OCI-LY3 (cell line): ENCODE results near the gene EHMT1.
A peak's percentile ranks its signal among the peaks of the same experiment; 100 is the strongest.

ENCODE experiments used
- H2AFZ ChIP-seq: fragments of 200-600, 300-600 bp; shearing (Covaris generic); 2 replicates; pipeline ENCODE4 v1.6.0; 2014; ENCODE audit warnings: antibody characterized with exemption, low read depth, low read length
- H3K27ac ChIP-seq: fragments of 200-600, 300-600 bp; sonication (generic); 2 replicates; pipeline ENCODE4 v1.5.1; 2014; ENCODE audit warnings: mild to moderate bottlenecking, low read length, moderate library complexity, mixed read lengths
- H3K27me3 ChIP-seq: fragments of 200-600, 300-600 bp; sonication (generic); 2 replicates; pipeline ENCODE4 v1.6.1; 2014; ENCODE audit warnings: low read depth, low read length, mixed read lengths
- H3K36me3 ChIP-seq: fragments of 200-600, 300-600 bp; sonication (generic); replicated peaks from 2 replicates; pipeline ENCODE3; 2014; ENCODE audit warnings: low read depth, low read length, mixed read lengths
- H3K4me1 ChIP-seq: fragments of 300-600, 200-600 bp; sonication (generic); 2 replicates; pipeline ENCODE4 v1.6.1; 2014; ENCODE audit warnings: low read length, mixed read lengths
- H3K4me2 ChIP-seq: fragments of 200-600, 300-600 bp; sonication (generic); 2 replicates; pipeline ENCODE4 v1.6.1; 2014; ENCODE audit warnings: low read length, mixed read lengths
- H3K4me3 ChIP-seq: fragments of 300-600, 200-600 bp; sonication (generic); 2 replicates; pipeline ENCODE4 v1.5.1; 2014; ENCODE audit warnings: antibody characterized with exemption, mild to moderate bottlenecking, low read length, moderate library complexity
- H3K79me2 ChIP-seq: fragments of 300-600, 200-600 bp; shearing (Covaris generic); 2 replicates; pipeline ENCODE4 v1.6.1; 2014; ENCODE audit warnings: mild to moderate bottlenecking, low read length, mixed read lengths
- H3K9ac ChIP-seq: fragments of 300-600, 200-600 bp; shearing (Covaris generic); 2 replicates; pipeline ENCODE4 v1.6.0; 2014; ENCODE audit warnings: mild to moderate bottlenecking, low read length, moderate library complexity
- H3K9me3 ChIP-seq: fragments of 200-600, 300-600 bp; shearing (Covaris generic); 2 replicates; pipeline ENCODE4 v1.6.1; 2014; ENCODE audit warnings: low read length, mixed read lengths; ENCODE audit not compliant: insufficient read depth
- H4K20me1 ChIP-seq: fragments of 200-600, 300-600 bp; sonication (generic); 2 replicates; pipeline ENCODE4 v1.6.1; 2016; ENCODE audit warnings: low read length, mixed read lengths; ENCODE audit not compliant: insufficient read depth
- CTCF ChIP-seq: fragments of 200-600, 300-600 bp; sonication (generic); IDR thresholded peaks from 2 replicates; pipeline ENCODE4 v1.5.1; 2014; ENCODE audit warnings: antibody characterized with exemption, low read length, low read depth
- EZH2phosphoT487 ChIP-seq: fragments of 200-600 bp; shearing (Covaris generic); IDR thresholded peaks from 2 replicates; pipeline ENCODE4 v1.6.1; 2018; ENCODE audit warnings: antibody characterized with exemption, mixed run types, low read depth

Gene EHMT1

GRCh38 chr9:137860361-137860760 lies 241.6 kb downstream of the EHMT1 start:
- Histone ChIP-seq H2AFZ (no peak overlapping the region), H3K4me1 (peaks cover 22% of the 10 kb centered on the region), H4K20me1 (no peaks in the 10 kb centered on the region), H3K4me2 (no peak overlapping the region), H3K79me2 (0 out of 2 replicates have a peak, but pooled peaks cover 5% of the 10 kb centered on the region), H3K36me3 (peaks cover 25% of the 10 kb centered on the region), H3K4me3 (no peak overlapping the region), H3K9ac (no peak overlapping the region), H3K27me3 (no peaks in the 10 kb centered on the region), H3K27ac (no peak overlapping the region), H3K9me3 (peaks cover 15% of the 10 kb centered on the region)
- TF ChIP-seq EZH2phosphoT487, result no peak
- no peak for TF ChIP-seq CTCF

GRCh38 chr9:137865581-137866145 lies 246.9 kb downstream of the EHMT1 start:
- H3K9me3 ChIP-seq, result no peaks in the 10 kb centered on the region
- 0 out of 2 replicates have a peak, but pooled peaks cover 5% of the 10 kb centered on the region for H3K79me2 ChIP-seq
- TF ChIP-seq EZH2phosphoT487 (no peak), CTCF (no peak)
- peaks cover 12% of the 10 kb centered on the region for H3K36me3 ChIP-seq
- peak overlapping the region; percentile 83 for H3K4me2 ChIP-seq
- no peak overlapping the region for H2AFZ ChIP-seq
- peak overlapping the region; percentile 71 for H3K4me3 ChIP-seq
- peak overlapping the region; percentile 79 for H3K9ac ChIP-seq
- peaks cover 63% of the 10 kb centered on the region for H3K4me1 ChIP-seq
- H4K20me1 ChIP-seq, result no peaks in the 10 kb centered on the region
- H3K27me3 ChIP-seq, result no peaks in the 10 kb centered on the region
- H3K27ac ChIP-seq, result peak overlapping the region; percentile 91

- Histone ChIP-seq H3K4me1 (peaks cover 63% of the 10 kb centered on the region), H3K79me2 (0 out of 2 replicates have a peak, but pooled peaks cover 5% of the 10 kb centered on the region), H3K4me3 (peak overlapping the region; percentile 71), H3K27ac (peak overlapping the region; percentile 91), H3K4me2 (peak overlapping the region; percentile 83), H4K20me1 (no peaks in the 10 kb centered on the region), H3K27me3 (no peaks in the 10 kb centered on the region), H3K36me3 (peaks cover 8% of the 10 kb centered on the region), H2AFZ (no peak overlapping the region), H3K9ac (peak overlapping the region; percentile 80), H3K9me3 (no peaks in the 10 kb centered on the region)
- TF ChIP-seq EZH2phosphoT487, result no peak
- no peak for TF ChIP-seq CTCF
Measured at GRCh38 chr9:137866226-137867141, 247.7 kb downstream of the EHMT1 start.

GRCh38 chr9:137870432-137870831 lies 251.6 kb downstream of the EHMT1 start:
- Histone ChIP-seq H3K4me3 (no peak overlapping the region), H3K4me1 (peaks cover 45% of the 10 kb centered on the region), H3K9ac (no peak overlapping the region), H3K27me3 (no peaks in the 10 kb centered on the region), H3K4me2 (no peak overlapping the region), H4K20me1 (no peaks in the 10 kb centered on the region), H3K9me3 (no peaks in the 10 kb centered on the region), H3K36me3 (no peaks in the 10 kb centered on the region), H3K27ac (no peak overlapping the region), H3K79me2 (no peaks in the 10 kb centered on the region), H2AFZ (no peak overlapping the region)
- TF ChIP-seq EZH2phosphoT487, result no peak
- TF ChIP-seq CTCF, result no peak
